ENCODE measurements around the gene SPDL1.
A peak's percentile ranks its signal among the peaks of the same experiment; 100 is the strongest.

The SPDL1 gene

GRCh38 chr5:169631360-169631759 lies 47.8 kb downstream of the SPDL1 start:
- DNase-seq (ENCODE audit: low read depth in 2 of 2), result no peak

DNA sequence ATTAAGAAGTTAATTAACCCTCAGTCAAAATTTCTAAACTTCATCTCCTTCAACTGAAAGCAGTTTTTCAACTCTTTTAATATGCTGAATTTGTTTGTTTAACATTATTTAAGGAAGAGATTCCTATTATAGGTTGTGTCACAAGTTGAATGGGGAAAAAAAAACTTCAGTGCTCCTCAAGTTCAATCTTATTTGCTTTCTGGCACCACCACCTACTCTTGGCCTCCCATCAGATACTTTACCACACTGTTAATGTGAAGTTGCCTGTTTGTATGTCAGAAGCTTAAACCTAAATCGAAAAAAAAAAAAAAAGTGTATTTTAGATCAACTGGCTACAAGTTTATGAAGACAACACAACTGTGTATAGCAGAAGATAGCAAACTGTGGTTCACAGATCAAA lies 49.4 kb downstream of the SPDL1 start:
- DNase-seq (ENCODE audit: low read depth in 2 of 2), result no peak

DNA sequence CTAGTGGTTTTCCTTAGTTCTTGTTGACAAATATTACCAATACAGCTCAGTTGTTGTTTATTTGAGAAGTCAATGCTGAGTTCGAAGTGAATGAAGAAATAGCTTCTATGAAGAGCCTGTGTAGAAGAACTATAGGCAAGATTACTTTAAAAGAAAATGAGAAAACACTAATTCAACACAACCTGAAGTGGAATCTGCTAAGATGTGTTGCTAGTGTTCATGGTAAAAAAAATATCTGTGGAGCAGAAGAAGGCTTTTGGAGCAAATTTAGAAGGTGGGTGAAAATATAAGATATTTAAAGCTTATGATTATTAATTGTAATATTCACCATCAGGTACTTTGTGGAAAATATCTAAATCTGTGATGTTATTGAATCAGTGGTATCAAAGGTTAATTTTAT lies 51.0 kb downstream of the SPDL1 start:
- no peak for DNase-seq (ENCODE audit: low read depth in 2 of 2)

GRCh38 chr5:169635936-169636335 lies 52.4 kb downstream of the SPDL1 start:
- no peak for DNase-seq (ENCODE audit: low read depth in 2 of 2)

DNA sequence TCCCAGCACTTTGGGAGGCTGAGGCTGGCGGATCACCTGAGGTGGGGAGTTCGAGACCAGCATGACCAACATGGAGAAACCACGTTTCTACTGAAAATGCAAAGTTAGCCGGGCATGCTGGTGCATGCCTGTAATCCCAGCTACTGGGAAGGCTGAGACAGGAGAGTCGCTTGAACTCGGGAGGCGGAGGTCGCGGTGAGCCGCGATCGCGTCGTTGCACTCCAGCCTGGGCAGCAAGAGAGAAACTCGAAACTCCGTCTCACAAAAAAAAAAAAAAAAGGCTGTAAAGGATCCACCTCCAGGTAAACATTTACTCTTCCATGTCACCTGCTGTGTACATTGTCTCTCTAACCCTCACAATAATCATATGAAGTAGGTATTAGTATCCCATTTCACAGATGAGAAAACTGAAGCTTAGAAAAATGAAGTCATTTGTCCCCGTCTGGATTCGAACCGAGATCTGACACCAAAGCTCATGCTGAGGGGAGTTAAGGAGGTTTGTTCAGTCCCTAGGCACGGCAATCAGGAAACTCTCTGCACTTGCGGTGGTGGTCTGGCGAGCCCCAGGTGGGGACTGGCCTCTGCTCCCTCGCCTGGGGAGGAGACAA lies 53.0 kb downstream of the SPDL1 start:
- DNase-seq (ENCODE audit: low read depth in 2 of 2), result no peak

GRCh38 chr5:169637085-169637548 lies 53.5 kb downstream of the SPDL1 start, which contains the start of gene DOCK2:
DOCK2 (plus strand) TSS chr5:169637275; CDS start chr5:169637327, 52 bp downstream.
- DNase-seq (ENCODE audit: low read depth in 2 of 2), result peak; percentile 26 to 36

DNA sequence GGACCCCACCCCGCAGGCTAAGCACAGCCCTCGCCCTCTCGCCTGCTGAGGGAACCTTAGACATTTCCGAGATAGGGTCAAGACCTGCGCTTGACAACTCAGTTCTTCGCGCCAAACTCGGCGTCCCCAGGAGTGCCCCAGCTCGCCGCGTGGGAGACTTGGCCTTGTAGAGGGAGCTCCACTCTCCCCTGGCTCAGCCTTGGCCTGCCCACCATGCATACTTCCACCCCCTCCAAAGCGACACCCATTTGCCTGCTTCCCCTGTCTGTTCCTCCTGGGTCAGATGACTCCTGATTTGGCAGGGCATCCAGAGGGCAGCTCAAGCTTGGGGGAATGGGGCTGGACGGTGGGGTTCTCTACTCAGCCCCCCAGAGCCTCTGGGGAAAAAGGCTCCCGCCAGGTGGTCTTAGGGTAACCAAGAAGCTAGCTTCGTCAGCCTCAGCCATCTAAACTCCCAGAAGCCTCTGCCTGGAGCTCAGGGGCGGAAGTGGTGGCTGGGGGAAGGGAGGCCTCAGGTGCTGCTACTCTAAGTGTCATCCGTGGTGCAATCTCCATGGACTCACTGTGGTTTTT lies 54.1 kb downstream of the SPDL1 start:
- peak; percentile 40 to 48 for DNase-seq (ENCODE audit: low read depth in 2 of 2)

GRCh38 chr5:169641253-169641652 lies 57.7 kb downstream of the SPDL1 start:
- DNase-seq (ENCODE audit: low read depth in 2 of 2), result no peak

DNA sequence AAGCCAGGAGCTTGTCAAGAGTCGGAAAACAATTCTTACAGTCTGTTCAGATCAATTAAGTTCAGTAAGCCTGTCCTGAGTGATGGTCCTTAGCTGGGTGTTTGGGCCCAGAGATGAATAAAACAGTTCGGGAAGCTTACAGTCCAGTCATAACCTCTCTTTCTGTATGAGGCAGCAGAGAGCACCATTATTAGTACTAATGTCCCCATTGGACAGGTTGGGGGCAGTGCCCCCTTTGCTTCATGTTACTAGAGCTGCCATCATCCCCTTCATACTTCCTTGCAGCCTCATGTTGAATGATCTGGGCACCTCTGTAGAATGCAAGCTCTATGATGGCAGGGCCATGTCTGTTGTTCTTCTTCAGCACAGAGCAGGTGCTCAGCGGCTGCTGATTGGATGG lies 63.3 kb downstream of the SPDL1 start:
- DNase-seq (ENCODE audit: low read depth in 2 of 2), result no peak

DNA sequence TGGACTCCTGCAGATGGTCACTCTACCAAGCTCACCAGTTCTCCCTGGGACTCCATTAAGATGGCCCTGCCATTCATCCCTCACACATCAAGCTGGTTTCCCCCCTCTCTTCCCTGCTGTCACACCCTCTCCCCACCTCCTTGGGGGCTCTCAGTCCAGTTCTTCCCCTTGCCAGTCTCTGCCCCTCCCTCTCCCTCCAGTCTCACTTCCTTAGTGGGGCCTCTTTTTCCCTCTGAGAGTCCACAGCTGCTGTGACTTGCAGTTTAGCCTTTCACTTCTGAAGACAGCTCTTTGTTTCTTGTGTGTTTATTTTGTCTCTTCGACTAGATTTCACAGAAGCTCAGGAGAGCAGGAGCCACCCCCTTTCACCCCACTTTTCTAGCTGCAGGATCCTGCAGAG lies 64.0 kb downstream of the SPDL1 start:
- DNase-seq (ENCODE audit: low read depth in 2 of 2), result no peak

GRCh38 chr5:169648725-169649310 lies 65.2 kb downstream of the SPDL1 start:
- DNase-seq (ENCODE audit: low read depth in 2 of 2), result no peak

- no peak for DNase-seq (ENCODE audit: low read depth in 2 of 2)
Measured at GRCh38 chr5:169649486-169649885, 65.9 kb downstream of the SPDL1 start.

DNA sequence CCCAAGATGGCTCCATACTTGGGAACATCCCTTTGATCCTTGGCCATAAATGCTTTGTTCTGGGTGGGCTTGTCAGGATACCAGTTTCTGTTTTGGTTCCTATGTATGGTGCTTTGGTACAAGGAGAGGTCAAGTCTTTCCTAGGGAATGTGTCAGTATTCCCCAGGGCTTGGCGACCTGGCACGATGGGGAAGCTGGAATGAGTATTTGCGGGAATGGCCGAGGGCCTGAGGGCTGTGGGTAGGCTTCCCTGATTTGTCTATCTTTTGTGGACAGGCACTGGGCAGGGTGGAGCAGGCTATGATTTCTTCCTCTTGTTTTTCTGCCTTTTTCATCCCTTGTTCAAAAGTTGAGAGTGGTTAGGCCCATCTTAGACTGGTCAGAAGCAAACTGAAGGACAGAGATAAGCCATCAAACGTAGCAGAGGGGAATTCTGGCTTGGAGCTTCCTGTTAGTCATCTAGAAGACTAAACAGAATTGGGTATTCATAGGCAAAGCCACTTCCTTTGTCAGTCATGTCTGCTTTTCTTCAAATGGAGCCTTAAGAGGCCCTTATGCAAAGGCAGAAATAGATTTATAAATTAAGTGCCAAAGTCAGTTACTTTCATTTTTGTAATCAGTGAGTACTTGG lies 67.2 kb downstream of the SPDL1 start:
- DNase-seq (ENCODE audit: low read depth in 2 of 2), result no peak

DNA sequence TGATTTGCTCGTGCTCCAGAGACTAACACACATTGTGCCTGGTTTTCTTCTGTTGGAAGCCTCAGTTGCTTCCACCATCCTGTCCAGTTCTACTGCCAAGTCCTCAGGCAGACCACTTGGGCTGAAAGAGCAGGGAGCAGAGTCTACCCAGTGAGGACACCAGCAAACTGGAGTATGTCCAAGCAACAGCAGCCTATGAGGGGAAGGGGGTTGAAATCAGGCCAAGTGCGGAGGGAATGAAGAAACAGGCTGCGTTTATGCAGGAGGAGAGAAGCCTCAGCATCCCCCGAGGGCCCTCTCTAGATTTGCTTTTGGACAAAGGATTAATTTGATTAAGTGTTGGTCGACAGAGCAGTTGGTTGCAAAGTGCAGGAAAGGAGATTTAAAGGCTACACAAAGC lies 68.0 kb downstream of the SPDL1 start:
- DNase-seq (ENCODE audit: low read depth in 2 of 2), result no peak

DNA sequence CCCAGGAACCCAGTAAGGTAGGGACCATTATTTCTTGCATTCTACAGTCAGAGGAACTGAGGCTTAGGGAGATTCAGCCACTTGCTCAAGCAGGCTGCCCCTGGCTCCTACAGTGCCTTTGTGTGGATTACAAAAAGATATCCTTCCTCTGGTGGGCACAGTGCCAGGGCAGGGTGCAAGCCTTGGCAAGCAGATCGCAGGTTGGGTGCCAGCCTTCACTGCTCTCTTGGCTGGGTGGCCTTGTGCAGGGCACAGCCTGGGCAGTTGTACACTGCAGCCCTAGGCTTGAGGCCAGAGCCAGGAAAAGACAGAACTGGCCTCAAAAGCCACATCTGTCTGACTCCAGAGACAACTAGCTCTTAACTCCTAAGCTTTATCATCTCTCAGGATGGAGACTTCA lies 68.5 kb downstream of the SPDL1 start:
- no peak for DNase-seq (ENCODE audit: low read depth in 2 of 2)

- no peak for DNase-seq (ENCODE audit: low read depth in 2 of 2)
Measured at GRCh38 chr5:169653091-169653490, 69.5 kb downstream of the SPDL1 start.

Data from stimulated activated CD8-positive, alpha-beta memory T cell treated with anti-CD3 and anti-CD28 coated beads, Interleukin-7, amount 100 ng/mL, for 1 hour (primary cell).